ENCODE data around the gene PPP2R5C.

GRCh38 chr14:101838476-101838875 lies 77.0 kb downstream of the PPP2R5C start:
- TF ChIP-seq CTCF (IDR thresholded peaks at IDR 0.05) (no peak), POLR2A (IDR thresholded peaks at IDR 0.05) (no peak)

Data from uterus (tissue), 2 donors.